Sigmoid colon (tissue), 7 donors: Measurements from ENCODE around the gene MAP2K3. TPM values are rescaled to one million over a fixed set of nuclear protein-coding genes. Genes with fewer than 3 reads are reported as not detected.
A peak's percentile ranks its signal among the peaks of the same experiment; 100 is the strongest.
"Not testable (repeated sequence)": the region's sequence is repeated elsewhere in the genome, so short reads cannot be mapped to it uniquely, and the experiment has no call there.

Experiments used
- DNase-seq: peaks from one replicate; pipeline ENCODE4 v3.0.0-alpha.2; 2019
- H3K27ac ChIP-seq, 4 donors: fragments of 200-600 bp; sonication (generic); one replicate each; pipeline ENCODE4 v1.5.1; 2016 to 2019; ENCODE audit warnings: mild to moderate bottlenecking in 1 of 4
- H3K27me3 ChIP-seq, 3 donors: fragments of 200-600 bp; sonication (generic); one replicate each; pipeline ENCODE4 v1.5.1; 2019; ENCODE audit warnings: mild to moderate bottlenecking in 1 of 3
- H3K36me3 ChIP-seq, 4 donors: fragments of 200-600 bp; sonication (generic); one replicate each; pipeline ENCODE4 v1.5.1; 2016 to 2019
- H3K4me1 ChIP-seq, 4 donors: fragments of 200-600 bp; sonication (generic); one replicate each; pipeline ENCODE4 v1.5.1; 2017 to 2019
- H3K4me3 ChIP-seq, 4 donors: fragments of 200-600 bp; sonication (generic); one replicate each; pipeline ENCODE4 v1.5.1; 2017 to 2019; ENCODE audit warnings: mild to moderate bottlenecking in 2 of 4, moderate library complexity in 1 of 4
- H3K9me3 ChIP-seq, 4 donors: fragments of 200-600 bp in 3 of 4; sonication (generic) in 3 of 4; one replicate each; pipeline versions ENCODE4 v1.5.1 to v1.6.1; 2013 to 2019
- POLR2AphosphoS5 ChIP-seq, 4 donors: sonication (generic); formaldehyde crosslinking; IDR thresholded peaks; one replicate each; pipeline ENCODE4 v1.6.1; 2017; ENCODE audit warnings: antibody characterized with exemption in 4 of 4
- WGBS, 2 donors: extraction: QIAGEN DNeasy Blood & Tissue Kit; methylation state at CpG; one replicate each; pipeline ENCODE4 v1.1.7; 2013; 5-methylcytosine and 5-hydroxymethylcytosine counted together
- intact Hi-C: fragments of 100-400 bp; cut with DNase I; formaldehyde crosslinking; loops from one replicate; pipeline ENCODE4 v1.15.1; 2023
- polyA plus RNA-seq, 3 donors: library from polyadenylated mRNA; stranded (reverse); fragments of 200-250 nt; gene quantifications; one replicate each; pipeline ENCODE4 v1.2.3, GENCODE V29; 2013
- total RNA-seq, 4 donors: library from RNA; depleted of rRNA; stranded (reverse); fragments of >200 nt; gene quantifications; one replicate each; pipeline ENCODE4 v1.1.0, GENCODE V29; 2016
- donor health status: healthy with polysubstance abuse.
- donor health status: Bipolar disorder and iron deficiency.
- donor health status: healthy.

The MAP2K3 gene
- total and polyA plus RNA-seq, 7 donors: 9.5 to 59.1 (median 23.3) TPM

GRCh38 chr17:21310061-21310765 is 25.7 kb downstream of the MAP2K3 start:
- WGBS, 2 donors: 87 to 90% methylated on average over 16 of the region's 16 CpGs
- DNase-seq: peak; percentile 41
- intact Hi-C loops, H3K9me3 ChIP-seq, H3K4me1 ChIP-seq, H3K27me3 ChIP-seq, H3K4me3 ChIP-seq: not testable (repeated sequence)
- Histone ChIP-seq H3K27ac (peak overlapping the region; percentile 26 to 57 (median 42)), H3K36me3 (peaks cover 0 to 83% (median 11%) of the 10 kb centered on the region in 4 donors)

- Histone ChIP-seq H3K27ac (peak overlapping the region; percentile 27 to 57 (median 41)), H3K36me3 (peaks cover 0 to 80% (median 11%) of the 10 kb centered on the region in 4 donors)
- intact Hi-C loops, H3K27me3 ChIP-seq, H3K4me1 ChIP-seq, H3K4me3 ChIP-seq, H3K9me3 ChIP-seq: not testable (repeated sequence)
- peak; percentile 73 for DNase-seq
- WGBS, 2 donors: 71 to 88% methylated on average over 21 to 22 of the region's 22 CpGs
Observed at GRCh38 chr17:21310766-21311602, 26.5 kb downstream of the MAP2K3 start.

- peaks cover 0 to 60% (median 10%) of the 10 kb centered on the region in 4 donors for H3K36me3 ChIP-seq
- no peak for TF ChIP-seq POLR2AphosphoS5 (IDR thresholded peaks at IDR 0.05)
- DNase-seq: peak; percentile 46
- H3K27me3 ChIP-seq: no peaks in the 10 kb centered on the region
- H3K9me3 ChIP-seq: peaks cover 0 to 3% (median 3%) of the 10 kb centered on the region in 4 donors
- WGBS, 2 donors: 81 to 89% methylated on average over 5 of the region's 5 CpGs
- intact Hi-C loops: no loop called here
- no peak overlapping the region for H3K27ac ChIP-seq
- H3K4me1 ChIP-seq: peaks cover 0 to 8% (median 7%) of the 10 kb centered on the region in 4 donors
- no peak overlapping the region for H3K4me3 ChIP-seq
Observed at GRCh38 chr17:21313320-21313719, 28.8 kb downstream of the MAP2K3 start.

- not testable (repeated sequence) for H3K4me3 ChIP-seq, H3K9me3 ChIP-seq, H3K4me1 ChIP-seq, H3K27ac ChIP-seq, DNase-seq, H3K27me3 ChIP-seq
- 95% methylated on average over 2 of the region's 2 CpGs for WGBS, 2 donors
- peaks cover 0 to 56% (median 7%) of the 10 kb centered on the region in 4 donors for H3K36me3 ChIP-seq
- intact Hi-C loops: loop anchor here (2.0 kb wide), 1 partner anchor 199 kb away; no protein-coding TSS in a partner anchor
Observed at GRCh38 chr17:21313761-21314160, 29.2 kb downstream of the MAP2K3 start.

- 34 to 77% methylated on average over 7 of the region's 7 CpGs for WGBS, 2 donors
- H3K4me3 ChIP-seq, H3K4me1 ChIP-seq, H3K27me3 ChIP-seq, H3K9me3 ChIP-seq: not testable (repeated sequence)
- DNase-seq: peak; percentile 55
- Histone ChIP-seq H3K27ac (peak overlapping the region in 1 of 4 donors; percentile 15), H3K36me3 (peaks cover 0 to 51% (median 2%) of the 10 kb centered on the region in 4 donors)
- intact Hi-C loops: loop anchor here (2.0 kb wide), 1 partner anchor 199 kb away; no protein-coding TSS in a partner anchor
Observed at GRCh38 chr17:21314261-21314664, 29.8 kb downstream of the MAP2K3 start.

GRCh38 chr17:21314701-21315111 is 30.2 kb downstream of the MAP2K3 start:
- not testable (repeated sequence) for H3K4me1 ChIP-seq, H3K9me3 ChIP-seq, H3K4me3 ChIP-seq, H3K27me3 ChIP-seq
- Histone ChIP-seq H3K36me3 (peaks cover 0 to 46% (median 1%) of the 10 kb centered on the region in 4 donors), H3K27ac (peak overlapping the region in 1 of 4 donors; percentile 15)
- intact Hi-C loops: loop anchor here (2.0 kb wide), 1 partner anchor 198 kb away; no protein-coding TSS in a partner anchor
- 21 to 71% methylated on average over 7 of the region's 7 CpGs for WGBS, 2 donors
- peak; percentile 45 for DNase-seq

GRCh38 chr17:21315246-21316000 is 30.9 kb downstream of the MAP2K3 start:
- H3K9me3 ChIP-seq, H3K4me1 ChIP-seq, H3K27me3 ChIP-seq, H3K4me3 ChIP-seq, H3K27ac ChIP-seq: not testable (repeated sequence)
- peaks cover 0 to 39% (median 1%) of the 10 kb centered on the region in 4 donors for H3K36me3 ChIP-seq
- WGBS, 2 donors: 75 to 91% methylated on average over 14 of the region's 16 CpGs
- intact Hi-C loops: loop anchor here (2.0 kb wide), 1 partner anchor 197 kb away; no protein-coding TSS in a partner anchor
- DNase-seq: peak; percentile 68
